SU-DHL-6 (cell line): ENCODE data around the gene RASD2.

Experiments
- H2AFZ ChIP-seq: fragments of 200-600 bp; sonication (generic); 2 replicates; pipeline ENCODE4 v1.6.1; 2014; ENCODE audit warnings: low read depth, mild to moderate bottlenecking, moderate library complexity, mixed read lengths, antibody characterized with exemption, low read length; ENCODE audit not compliant: severe bottlenecking
- H3F3A ChIP-seq: fragments of 200-600 bp; shearing (Covaris generic); 2 replicates; pipeline ENCODE4 v1.6.0; 2016; ENCODE audit warnings: antibody characterized with exemption, mild to moderate bottlenecking; ENCODE audit not compliant: insufficient read depth
- H3K27ac ChIP-seq: fragments of 200-600 bp; sonication (generic); 2 replicates; pipeline ENCODE4 v1.5.1; 2016; ENCODE audit warnings: low read depth, mild to moderate bottlenecking, low read length, moderate library complexity, mixed read lengths
- H3K27me3 ChIP-seq: fragments of 200-600 bp; sonication (generic), shearing (Covaris generic); 2 replicates; pipeline ENCODE4 v1.6.0; 2014; ENCODE audit warnings: mild to moderate bottlenecking, low read length
- H3K36me3 ChIP-seq: fragments of 200-600 bp; sonication (generic); 2 replicates; pipeline ENCODE4 v1.6.1; 2014; ENCODE audit warnings: mild to moderate bottlenecking, low read length, mixed read lengths
- H3K4me2 ChIP-seq: fragments of 300-600, 200-600 bp; shearing (Covaris generic), sonication (generic); 2 replicates; pipeline ENCODE4 v1.6.0; 2014; ENCODE audit warnings: low read length, low read depth, mild to moderate bottlenecking; ENCODE audit not compliant: poor library complexity, severe bottlenecking
- H3K4me3 ChIP-seq: fragments of 200-600 bp; sonication (generic); 2 replicates; pipeline ENCODE4 v1.5.1; 2014; ENCODE audit warnings: antibody characterized with exemption, low read length, mild to moderate bottlenecking, mixed read lengths; ENCODE audit not compliant: insufficient read depth, poor library complexity, severe bottlenecking
- H3K79me2 ChIP-seq: fragments of 200-600 bp; sonication (generic); 2 replicates; pipeline ENCODE4 v1.6.1; 2014; ENCODE audit warnings: mild to moderate bottlenecking, low read length, moderate library complexity; ENCODE audit not compliant: insufficient read depth
- H3K9ac ChIP-seq: fragments of 200-600 bp; sonication (generic); 2 replicates; pipeline ENCODE4 v1.7.0; 2014; ENCODE audit warnings: mild to moderate bottlenecking, low read length
- H3K9me2 ChIP-seq: fragments of 200-600 bp; sonication (generic); replicated peaks from 2 replicates; pipeline ENCODE4 v1.6.1; 2014; ENCODE audit warnings: low read length; ENCODE audit not compliant: insufficient read depth
- H3K9me3 ChIP-seq: fragments of 200-600 bp; sonication (generic); 2 replicates; pipeline ENCODE4 v1.6.1; 2014; ENCODE audit warnings: low read length, mixed read lengths; ENCODE audit not compliant: insufficient read depth
- H4K20me1 ChIP-seq: fragments of 200-600 bp; sonication (generic); 2 replicates; pipeline ENCODE4 v1.6.1; 2014; ENCODE audit warnings: low read depth, mild to moderate bottlenecking, antibody characterized with exemption, low read length, moderate library complexity, mixed read lengths
- EZH2phosphoT487 ChIP-seq: fragments of 200-600 bp; sonication (generic), shearing (Covaris generic); conservative IDR thresholded peaks from 2 replicates; pipeline ENCODE4 v1.6.1; 2018; ENCODE audit warnings: mild to moderate bottlenecking, antibody characterized with exemption, low read length, moderate library complexity, mixed read lengths
- TF ChIP-seq, protein P1 (sequence below): fragments of 200-600 bp; sonication (generic); IDR thresholded peaks from one replicate; pipeline ENCODE4 v1.5.1; 2017; ENCODE audit warnings: antibody characterized with exemption, mild to moderate bottlenecking, low read length, moderate library complexity; ENCODE audit not compliant: insufficient read depth, poor library complexity, severe bottlenecking

Gene RASD2

DNA sequence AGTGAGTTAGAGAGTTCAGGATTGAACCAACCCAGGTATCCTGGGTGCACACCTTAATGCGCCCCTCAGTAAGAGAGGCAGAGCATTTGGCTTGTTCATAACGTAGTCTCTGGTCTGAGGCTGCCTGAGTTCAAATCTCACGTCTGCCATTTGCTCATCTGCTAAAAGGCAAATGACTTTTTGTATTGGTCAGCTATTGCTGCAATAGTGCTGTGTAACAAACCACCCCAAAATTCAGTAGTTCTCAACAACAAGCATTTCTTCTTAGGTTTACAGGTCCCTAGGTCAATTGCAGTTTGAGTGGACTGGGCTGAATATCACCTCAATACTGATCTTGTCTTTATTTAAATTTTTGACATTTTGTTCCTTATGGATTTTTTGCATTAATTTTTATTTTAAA is 18.1 kb downstream of the RASD2 start:
- H3K9me2 ChIP-seq: no peaks in the 10 kb centered on the region
- no peak overlapping the region for H3K9ac ChIP-seq
- H3K36me3 ChIP-seq: no peaks in the 10 kb centered on the region
- H3K79me2 ChIP-seq: no peaks in the 10 kb centered on the region
- no peaks in the 10 kb centered on the region for H3K9me3 ChIP-seq
- H2AFZ ChIP-seq: no peak overlapping the region
- H3K4me3 ChIP-seq: no peak overlapping the region
- no peak overlapping the region for H3K4me2 ChIP-seq
- TF ChIP-seq, protein P1, sequence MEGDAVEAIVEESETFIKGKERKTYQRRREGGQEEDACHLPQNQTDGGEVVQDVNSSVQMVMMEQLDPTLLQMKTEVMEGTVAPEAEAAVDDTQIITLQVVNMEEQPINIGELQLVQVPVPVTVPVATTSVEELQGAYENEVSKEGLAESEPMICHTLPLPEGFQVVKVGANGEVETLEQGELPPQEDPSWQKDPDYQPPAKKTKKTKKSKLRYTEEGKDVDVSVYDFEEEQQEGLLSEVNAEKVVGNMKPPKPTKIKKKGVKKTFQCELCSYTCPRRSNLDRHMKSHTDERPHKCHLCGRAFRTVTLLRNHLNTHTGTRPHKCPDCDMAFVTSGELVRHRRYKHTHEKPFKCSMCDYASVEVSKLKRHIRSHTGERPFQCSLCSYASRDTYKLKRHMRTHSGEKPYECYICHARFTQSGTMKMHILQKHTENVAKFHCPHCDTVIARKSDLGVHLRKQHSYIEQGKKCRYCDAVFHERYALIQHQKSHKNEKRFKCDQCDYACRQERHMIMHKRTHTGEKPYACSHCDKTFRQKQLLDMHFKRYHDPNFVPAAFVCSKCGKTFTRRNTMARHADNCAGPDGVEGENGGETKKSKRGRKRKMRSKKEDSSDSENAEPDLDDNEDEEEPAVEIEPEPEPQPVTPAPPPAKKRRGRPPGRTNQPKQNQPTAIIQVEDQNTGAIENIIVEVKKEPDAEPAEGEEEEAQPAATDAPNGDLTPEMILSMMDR: no peak
- no peak for TF ChIP-seq EZH2phosphoT487
- H4K20me1 ChIP-seq: no peaks in the 10 kb centered on the region
- H3K27me3 ChIP-seq: no peaks in the 10 kb centered on the region
- H3K27ac ChIP-seq: no peak overlapping the region
- no peaks in the 10 kb centered on the region for H3F3A ChIP-seq

DNA sequence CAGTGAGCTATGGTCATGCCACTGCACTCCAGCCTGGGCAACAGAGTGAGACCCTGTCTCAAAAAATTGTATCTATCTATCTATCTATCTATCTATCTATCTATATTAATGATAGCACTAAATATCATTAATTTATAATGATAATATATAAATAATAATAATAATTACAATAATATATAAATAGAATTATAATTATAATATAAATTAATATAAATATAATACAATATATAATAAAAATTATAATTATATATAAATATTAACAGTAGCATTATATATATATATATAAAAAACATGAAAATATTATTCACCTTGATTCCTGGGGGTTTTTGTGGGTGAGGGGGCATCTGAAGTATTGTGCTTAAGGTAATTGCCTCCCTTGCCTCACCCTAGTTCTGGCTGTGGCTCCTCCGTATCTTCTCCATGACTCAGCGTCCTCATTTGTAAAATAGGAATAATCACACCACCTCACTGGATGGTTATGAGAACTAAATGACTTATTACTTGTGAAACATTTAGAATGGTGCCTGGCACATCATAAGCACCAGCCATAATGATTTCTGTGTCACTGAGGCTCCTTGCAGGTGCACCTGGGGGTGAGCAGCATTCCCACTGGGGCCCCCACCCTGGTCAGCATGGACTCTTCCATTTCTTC is 18.8 kb downstream of the RASD2 start:
- no peaks in the 10 kb centered on the region for H3K9me3 ChIP-seq
- H3K4me3 ChIP-seq: no peak overlapping the region
- no peaks in the 10 kb centered on the region for H3K27me3 ChIP-seq
- TF ChIP-seq EZH2phosphoT487: no peak
- TF ChIP-seq, protein P1: no peak
- H3K79me2 ChIP-seq: no peaks in the 10 kb centered on the region
- no peaks in the 10 kb centered on the region for H3K36me3 ChIP-seq
- H3K27ac ChIP-seq: no peak overlapping the region
- no peaks in the 10 kb centered on the region for H3F3A ChIP-seq
- no peak overlapping the region for H3K4me2 ChIP-seq
- H3K9ac ChIP-seq: no peak overlapping the region
- no peaks in the 10 kb centered on the region for H3K9me2 ChIP-seq
- H2AFZ ChIP-seq: no peak overlapping the region
- no peaks in the 10 kb centered on the region for H4K20me1 ChIP-seq

DNA sequence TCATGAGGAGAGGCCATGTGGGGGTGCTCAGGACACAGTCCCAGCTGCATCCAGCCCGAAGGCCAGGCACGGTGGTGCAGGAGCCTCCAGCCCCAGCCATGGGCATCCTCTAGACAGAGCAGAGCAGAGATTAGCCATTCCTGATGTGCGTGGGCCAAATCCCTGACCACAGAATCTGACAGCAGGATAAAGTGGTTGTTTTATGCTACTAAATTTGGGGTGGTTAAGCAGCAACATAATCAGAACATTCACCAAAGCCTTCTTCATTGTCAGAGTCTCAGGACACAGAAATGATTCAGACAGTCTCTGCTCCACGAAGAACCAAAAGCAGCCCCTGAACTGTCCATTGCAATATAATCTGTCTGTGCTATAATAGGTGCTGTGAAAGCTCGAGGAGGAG is 19.7 kb downstream of the RASD2 start:
- Histone ChIP-seq H2AFZ (no peak overlapping the region), H3K79me2 (no peaks in the 10 kb centered on the region), H3K4me2 (no peak overlapping the region), H3K27me3 (no peaks in the 10 kb centered on the region), H3K4me3 (no peak overlapping the region), H3K9me3 (no peaks in the 10 kb centered on the region), H3K9ac (no peak overlapping the region), H3K9me2 (no peaks in the 10 kb centered on the region), H3K27ac (no peak overlapping the region), H3F3A (no peaks in the 10 kb centered on the region), H4K20me1 (no peaks in the 10 kb centered on the region), H3K36me3 (no peaks in the 10 kb centered on the region)
- TF ChIP-seq EZH2phosphoT487: no peak

DNA sequence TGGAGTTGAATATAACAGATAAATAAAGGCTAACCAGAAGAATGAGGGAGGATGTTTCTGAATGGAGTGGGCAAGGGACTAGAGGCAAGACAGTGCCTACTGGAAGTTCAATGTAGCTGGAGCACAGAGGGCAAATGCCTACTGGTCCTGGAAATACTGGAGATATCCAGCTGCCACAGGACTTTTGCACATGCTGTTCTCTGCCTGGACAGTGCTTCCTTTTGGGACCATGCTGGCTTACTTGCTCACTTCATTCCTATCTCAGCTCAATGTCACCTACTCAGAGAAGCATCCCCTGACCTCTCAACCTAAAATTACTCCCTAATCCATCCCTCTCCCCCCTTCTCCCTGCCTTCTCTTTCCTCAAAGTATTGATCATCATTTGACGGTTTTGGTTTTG is 20.2 kb downstream of the RASD2 start:
- no peaks in the 10 kb centered on the region for H3K79me2 ChIP-seq
- TF ChIP-seq, protein P1: no peak
- TF ChIP-seq EZH2phosphoT487: no peak
- H3F3A ChIP-seq: no peaks in the 10 kb centered on the region
- no peak overlapping the region for H2AFZ ChIP-seq
- no peaks in the 10 kb centered on the region for H3K27me3 ChIP-seq
- no peak overlapping the region for H3K4me2 ChIP-seq
- H3K9ac ChIP-seq: no peak overlapping the region
- no peak overlapping the region for H3K27ac ChIP-seq
- H3K36me3 ChIP-seq: no peaks in the 10 kb centered on the region
- H3K4me3 ChIP-seq: no peak overlapping the region
- H3K9me2 ChIP-seq: no peaks in the 10 kb centered on the region
- H4K20me1 ChIP-seq: no peaks in the 10 kb centered on the region
- no peaks in the 10 kb centered on the region for H3K9me3 ChIP-seq
